Measurements from ENCODE around the gene TEX48.

Gene TEX48

GRCh38 chr9:114694146-114694545 lies 12.2 kb upstream of the TEX48 start:
- Histone ChIP-seq H2BK5ac (ENCODE audit: low read depth, low read length, poor library complexity, severe bottlenecking) (no peak overlapping the region), H3K4me3 (ENCODE audit: insufficient read depth in 1 of 2, low read depth in 1 of 2, low read length in 2 of 2) (no peak overlapping the region), H3K9me3 (ENCODE audit: control insufficient read depth, low read length) (no peaks in the 10 kb centered on the region), H3K4ac (ENCODE audit: low read depth in 1 of 2, low read length in 2 of 2) (no peak overlapping the region), H3K9ac (ENCODE audit: low read length) (no peak overlapping the region), H3K36me3 (ENCODE audit: control insufficient read depth in 1 of 2, insufficient read depth in 2 of 2, low read depth in 1 of 2, low read length in 2 of 2) (no peaks in the 10 kb centered on the region), H2AK5ac (ENCODE audit: low read length, severe bottlenecking) (peak overlapping the region; percentile 12), H2BK12ac (ENCODE audit: low read length in 2 of 2) (no peak overlapping the region), H3K18ac (ENCODE audit: low read depth in 1 of 2, low read length in 2 of 2) (no peak overlapping the region), H2AFZ (ENCODE audit: low read depth, low read length) (no peak overlapping the region), H4K8ac (ENCODE audit: low read length) (no peak overlapping the region), H4K91ac (ENCODE audit: low read length) (no peak overlapping the region), H3K4me2 (ENCODE audit: low read length, poor library complexity, severe bottlenecking) (no peak overlapping the region), H3K23ac (ENCODE audit: low read length in 2 of 2) (no peak overlapping the region), H3K27me3 (ENCODE audit: control insufficient read depth in 1 of 2, insufficient read depth in 1 of 2, low read length in 2 of 2) (no peaks in the 10 kb centered on the region), H3K14ac (ENCODE audit: low read length in 2 of 2) (no peak overlapping the region), H3K79me1 (replicated peaks; ENCODE audit: low read length, poor library complexity, severe bottlenecking) (no peaks in the 10 kb centered on the region), H2BK120ac (ENCODE audit: low read depth, low read length) (no peak overlapping the region), H2BK15ac (ENCODE audit: low read depth, poor library complexity, severe bottlenecking) (no peak overlapping the region), H3K4me1 (ENCODE audit: control insufficient read depth, insufficient read depth, low read depth, low read length) (peaks cover 13% of the 10 kb centered on the region), H3K27ac (ENCODE audit: low read length, poor library complexity, severe bottlenecking) (no peak overlapping the region)
- WGBS, result 12% methylated on average over 2 of the region's 2 CpGs
- peak; percentile 17 for DNase-seq

DNA sequence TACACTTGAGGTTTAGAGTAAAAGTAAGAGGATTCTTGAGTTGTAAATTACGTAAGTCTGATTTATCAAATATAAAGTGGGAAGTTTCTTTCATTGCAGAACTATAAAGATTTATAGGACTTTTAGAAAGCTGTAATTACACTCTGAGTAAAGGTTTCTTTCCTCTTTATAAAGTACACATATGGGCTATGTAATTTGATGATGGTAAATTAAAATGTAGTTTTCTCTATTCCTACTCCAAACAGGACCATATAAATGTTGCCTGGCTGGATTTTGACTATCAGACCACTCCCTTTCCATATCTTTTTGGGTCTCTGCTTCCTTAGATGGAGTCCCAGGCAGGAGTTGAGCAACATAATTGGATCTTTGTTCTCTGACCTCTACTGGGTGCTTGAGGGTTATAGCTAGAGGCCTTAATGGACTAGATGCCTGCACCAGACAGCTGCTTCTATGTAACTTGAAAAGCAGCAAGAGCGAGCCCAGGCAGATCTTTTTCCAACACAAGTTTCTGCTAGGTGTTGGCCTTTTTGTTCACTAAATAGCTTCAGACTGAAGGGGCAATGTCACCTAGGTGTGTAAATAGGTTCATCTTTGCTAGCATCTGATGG lies 11.4 kb upstream of the TEX48 start:
- no peak overlapping the region for H3K23ac ChIP-seq (ENCODE audit: low read length in 2 of 2)
- WGBS, result 100% methylated on average over 1 of the region's 2 CpGs
- H3K27me3 ChIP-seq (ENCODE audit: control insufficient read depth in 1 of 2, insufficient read depth in 1 of 2, low read length in 2 of 2), result no peaks in the 10 kb centered on the region
- H3K18ac ChIP-seq (ENCODE audit: low read depth in 1 of 2, low read length in 2 of 2), result no peak overlapping the region
- H3K14ac ChIP-seq (ENCODE audit: low read length in 2 of 2), result no peak overlapping the region
- no peak overlapping the region for H4K91ac ChIP-seq (ENCODE audit: low read length)
- H3K4me2 ChIP-seq (ENCODE audit: low read length, poor library complexity, severe bottlenecking), result no peak overlapping the region
- H3K4me3 ChIP-seq (ENCODE audit: insufficient read depth in 1 of 2, low read depth in 1 of 2, low read length in 2 of 2), result no peak overlapping the region
- H2AFZ ChIP-seq (ENCODE audit: low read depth, low read length), result no peak overlapping the region
- no peak overlapping the region for H3K9ac ChIP-seq (ENCODE audit: low read length)
- H3K79me1 ChIP-seq (replicated peaks; ENCODE audit: low read length, poor library complexity, severe bottlenecking), result no peaks in the 10 kb centered on the region
- no peak overlapping the region for H2BK12ac ChIP-seq (ENCODE audit: low read length in 2 of 2)
- H4K8ac ChIP-seq (ENCODE audit: low read length), result no peak overlapping the region
- H3K4me1 ChIP-seq (ENCODE audit: control insufficient read depth, insufficient read depth, low read depth, low read length), result peaks cover 13% of the 10 kb centered on the region
- no peak overlapping the region for H3K27ac ChIP-seq (ENCODE audit: low read length, poor library complexity, severe bottlenecking)
- H3K4ac ChIP-seq (ENCODE audit: low read depth in 1 of 2, low read length in 2 of 2), result no peak overlapping the region
- no peak overlapping the region for H2BK120ac ChIP-seq (ENCODE audit: low read depth, low read length)
- H2BK5ac ChIP-seq (ENCODE audit: low read depth, low read length, poor library complexity, severe bottlenecking), result no peak overlapping the region
- no peaks in the 10 kb centered on the region for H3K36me3 ChIP-seq (ENCODE audit: control insufficient read depth in 1 of 2, insufficient read depth in 2 of 2, low read depth in 1 of 2, low read length in 2 of 2)
- no peak for DNase-seq
- H2AK5ac ChIP-seq (ENCODE audit: low read length, severe bottlenecking), result peak overlapping the region; percentile 3
- no peak overlapping the region for H2BK15ac ChIP-seq (ENCODE audit: low read depth, poor library complexity, severe bottlenecking)
- no peaks in the 10 kb centered on the region for H3K9me3 ChIP-seq (ENCODE audit: control insufficient read depth, low read length)

DNA sequence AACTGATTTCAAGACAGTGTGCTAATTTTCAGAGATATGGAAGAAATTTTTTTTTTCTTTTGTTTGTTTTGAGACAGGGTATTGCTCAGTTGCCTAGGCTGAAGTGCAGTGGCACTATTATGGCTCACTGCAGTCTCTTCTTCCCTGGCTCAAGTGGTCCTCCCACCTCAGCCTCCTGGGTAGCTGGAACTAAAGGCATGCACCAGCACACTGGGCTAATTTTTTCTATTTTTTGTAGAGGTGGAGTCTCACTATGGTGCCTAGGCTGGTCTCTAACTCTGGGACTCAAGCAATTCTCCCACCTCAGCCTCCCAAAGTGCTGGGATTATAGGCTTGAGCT lies 9.9 kb upstream of the TEX48 start:
- Histone ChIP-seq H2BK120ac (ENCODE audit: low read depth, low read length) (no peak overlapping the region), H2AFZ (ENCODE audit: low read depth, low read length) (no peak overlapping the region), H3K9me3 (ENCODE audit: control insufficient read depth, low read length) (no peaks in the 10 kb centered on the region), H2AK5ac (ENCODE audit: low read length, severe bottlenecking) (peak overlapping the region; percentile 34), H3K4ac (ENCODE audit: low read depth in 1 of 2, low read length in 2 of 2) (peak overlapping the region in 1 of 2 experiments; percentile 11), H2BK12ac (ENCODE audit: low read length in 2 of 2) (no peak overlapping the region), H3K23ac (ENCODE audit: low read length in 2 of 2) (no peak overlapping the region), H3K14ac (ENCODE audit: low read length in 2 of 2) (no peak overlapping the region), H4K8ac (ENCODE audit: low read length) (no peak overlapping the region), H2BK15ac (ENCODE audit: low read depth, poor library complexity, severe bottlenecking) (no peak overlapping the region), H3K79me1 (replicated peaks; ENCODE audit: low read length, poor library complexity, severe bottlenecking) (no peaks in the 10 kb centered on the region), H2BK5ac (ENCODE audit: low read depth, low read length, poor library complexity, severe bottlenecking) (no peak overlapping the region), H3K4me3 (ENCODE audit: insufficient read depth in 1 of 2, low read depth in 1 of 2, low read length in 2 of 2) (no peak overlapping the region), H3K9ac (ENCODE audit: low read length) (no peak overlapping the region), H3K4me1 (ENCODE audit: control insufficient read depth, insufficient read depth, low read depth, low read length) (peaks cover 13% of the 10 kb centered on the region), H3K27ac (ENCODE audit: low read length, poor library complexity, severe bottlenecking) (no peak overlapping the region), H3K18ac (ENCODE audit: low read depth in 1 of 2, low read length in 2 of 2) (no peak overlapping the region), H4K91ac (ENCODE audit: low read length) (no peak overlapping the region), H3K27me3 (ENCODE audit: control insufficient read depth in 1 of 2, insufficient read depth in 1 of 2, low read length in 2 of 2) (no peaks in the 10 kb centered on the region), H3K36me3 (ENCODE audit: control insufficient read depth in 1 of 2, insufficient read depth in 2 of 2, low read depth in 1 of 2, low read length in 2 of 2) (no peaks in the 10 kb centered on the region), H3K4me2 (ENCODE audit: low read length, poor library complexity, severe bottlenecking) (no peak overlapping the region)
- DNase-seq, result no peak

- H2AK5ac ChIP-seq (ENCODE audit: low read length, severe bottlenecking), result peak overlapping the region; percentile 51
- peak overlapping the region; percentile 86 for H3K27ac ChIP-seq (ENCODE audit: low read length, poor library complexity, severe bottlenecking)
- H2AFZ ChIP-seq (ENCODE audit: low read depth, low read length), result peak overlapping the region; percentile 30
- no peak overlapping the region for H3K23ac ChIP-seq (ENCODE audit: low read length in 2 of 2)
- H3K4me2 ChIP-seq (ENCODE audit: low read length, poor library complexity, severe bottlenecking), result no peak overlapping the region
- H2BK15ac ChIP-seq (ENCODE audit: low read depth, poor library complexity, severe bottlenecking), result no peak overlapping the region
- no peaks in the 10 kb centered on the region for H3K9me3 ChIP-seq (ENCODE audit: control insufficient read depth, low read length)
- no peak overlapping the region for H2BK120ac ChIP-seq (ENCODE audit: low read depth, low read length)
- peak overlapping the region; percentile 46 to 67 for H3K18ac ChIP-seq (ENCODE audit: low read depth in 1 of 2, low read length in 2 of 2)
- no peaks in the 10 kb centered on the region for H3K79me1 ChIP-seq (replicated peaks; ENCODE audit: low read length, poor library complexity, severe bottlenecking)
- peak overlapping the region in 1 of 2 experiments; percentile 29 for H3K4me3 ChIP-seq (ENCODE audit: insufficient read depth in 1 of 2, low read depth in 1 of 2, low read length in 2 of 2)
- peak overlapping the region; percentile 54 for H4K8ac ChIP-seq (ENCODE audit: low read length)
- no peaks in the 10 kb centered on the region for H3K27me3 ChIP-seq (ENCODE audit: control insufficient read depth in 1 of 2, insufficient read depth in 1 of 2, low read length in 2 of 2)
- no peaks in the 10 kb centered on the region for H3K36me3 ChIP-seq (ENCODE audit: control insufficient read depth in 1 of 2, insufficient read depth in 2 of 2, low read depth in 1 of 2, low read length in 2 of 2)
- H2BK5ac ChIP-seq (ENCODE audit: low read depth, low read length, poor library complexity, severe bottlenecking), result peak overlapping the region; percentile 69
- peak overlapping the region; percentile 39 for H3K9ac ChIP-seq (ENCODE audit: low read length)
- H2BK12ac ChIP-seq (ENCODE audit: low read length in 2 of 2), result peak overlapping the region; percentile 27 to 81
- no peak overlapping the region for H3K4ac ChIP-seq (ENCODE audit: low read depth in 1 of 2, low read length in 2 of 2)
- peak overlapping the region; percentile 56 for H4K91ac ChIP-seq (ENCODE audit: low read length)
- peaks cover 11% of the 10 kb centered on the region for H3K4me1 ChIP-seq (ENCODE audit: control insufficient read depth, insufficient read depth, low read depth, low read length)
- DNase-seq, result peak; percentile 88
- H3K14ac ChIP-seq (ENCODE audit: low read length in 2 of 2), result no peak overlapping the region
- 25% methylated on average over 9 of the region's 11 CpGs for WGBS
These were observed 9.3 kb upstream of the TEX48 start for GRCh38 chr9:114691046-114691955.

All from mesenchymal stem cell (in vitro differentiated cells and primary cell).